A549 (cell line): ENCODE results near the gene NPIPB8. TPM values are rescaled to one million over a fixed set of nuclear protein-coding genes. Genes with fewer than 3 reads are reported as not detected.
"Not testable (repeated sequence)": the region's sequence is repeated elsewhere in the genome, so short reads cannot be mapped to it uniquely, and the experiment has no call there.

ENCODE experiments used
- ATAC-seq, 2 experiments: fragments of 200-7000 bp in 1 of 2; fragments of >200 bp in 1 of 2; cut with Nextera tagmentation in 1 of 2; cut with Tn5 transposase in 1 of 2; 3 replicates each; pipeline versions ENCODE4 v1.8.0 to v1.9.1; 2018 to 2020; ENCODE audit warnings: mild to moderate bottlenecking in 1 of 2, moderate library complexity in 1 of 2
- CTCF ChIA-PET: fragments of 300-600 bp; sonication (Branson Sonifier 250); formaldehyde crosslinking; extraction: SDS; loops from one replicate; lab custom pipeline; 2021; ENCODE audit warnings: antibody characterized with exemption, inconsistent platforms; lab: Yijun Ruan, JAX
- POLR2A ChIA-PET: fragments of 350-600 bp; formaldehyde crosslinking; extraction: SDS; loops from one replicate; lab custom pipeline; 2021; ENCODE audit warnings: antibody characterized with exemption, inconsistent platforms; lab: Yijun Ruan, JAX
- DNase-seq, 2 experiments: peaks; one replicate each; pipeline versions ENCODE4 v3.0.0 to v3.0.0-alpha.2; 2011 to 2016; ENCODE audit warnings: low read depth in 1 of 2, low spot score in 1 of 2
- FAIRE-seq: peaks from 2 replicates; lab custom pipeline; 2011; peaks lifted over from hg19 to GRCh38; lab: Jason Lieb, UNC
- H3K27ac ChIP-seq, 2 experiments: fragments of >200 bp; sonication (Bioruptor Twin); formaldehyde crosslinking; 3 replicates each; pipeline ENCODE4 v1.5.1; 2016 to 2017
- H3K4me1 ChIP-seq: fragments of >200 bp; sonication (Bioruptor Twin); formaldehyde crosslinking; 3 replicates; pipeline ENCODE4 v1.6.1; 2016
- H3K4me2 ChIP-seq: fragments of >200 bp; sonication (Bioruptor Twin); formaldehyde crosslinking; 3 replicates; pipeline ENCODE4 v1.6.1; 2016
- H3K4me3 ChIP-seq: fragments of >200 bp; sonication (Bioruptor Twin); formaldehyde crosslinking; 3 replicates; pipeline ENCODE4 v1.5.1; 2016
- H3K9me3 ChIP-seq: fragments of >200 bp; sonication (Bioruptor Twin); formaldehyde crosslinking; 3 replicates; pipeline ENCODE4 v1.6.1; 2016
- E2F6 ChIP-seq: IDR thresholded peaks from 2 replicates; pipeline ENCODE4 v1.6.1; 2012; ENCODE audit warnings: low read depth, borderline replicate concordance
- EHMT2 ChIP-seq: fragments of 200-600 bp; sonication (generic); IDR thresholded peaks from 2 replicates; pipeline ENCODE4 v1.6.1; 2016; ENCODE audit warnings: antibody characterized with exemption, low read depth, mild to moderate bottlenecking, moderate library complexity
- ESRRA ChIP-seq: fragments of 150-350 bp; IDR thresholded peaks from 2 replicates; pipeline ENCODE4 v1.6.1; 2014; ENCODE audit warnings: mild to moderate bottlenecking, low read length, borderline replicate concordance
- GATA3 ChIP-seq: IDR thresholded peaks from 2 replicates; pipeline ENCODE4 v1.6.1; 2012; ENCODE audit warnings: borderline replicate concordance
- HDAC2 ChIP-seq: fragments of 200-600 bp; sonication (generic); IDR thresholded peaks from 2 replicates; pipeline ENCODE4 v1.6.1; 2016
- HES2 ChIP-seq: fragments of >200 bp; sonication (Bioruptor Twin); formaldehyde crosslinking; IDR thresholded peaks from 2 replicates; pipeline ENCODE4 v1.6.1; 2016
- HEYL ChIP-seq: fragments of 250-450 bp; sonication (Bioruptor Pico); IDR thresholded peaks from 2 replicates; pipeline ENCODE4 v1.8.0; 2021; ENCODE audit warnings: mild to moderate bottlenecking, moderate library complexity
- HMGXB4 ChIP-seq: fragments of 250-450 bp; sonication (Bioruptor Pico); IDR thresholded peaks from 2 replicates; pipeline ENCODE4 v1.5.0; 2021; ENCODE audit warnings: mild to moderate bottlenecking, moderate library complexity, borderline replicate concordance
- HOXA7 ChIP-seq: fragments of 250-450 bp; sonication (Bioruptor Pico); IDR thresholded peaks from 2 replicates; pipeline ENCODE4 v1.5.0; 2020; ENCODE audit warnings: mild to moderate bottlenecking, moderate library complexity
- MAFK ChIP-seq: fragments of 450-650 bp; IDR thresholded peaks from 2 replicates; pipeline ENCODE4 v1.6.1; 2014; ENCODE audit not compliant: partially characterized antibody
- SREBF2 ChIP-seq: fragments of 450-650 bp; IDR thresholded peaks from 2 replicates; pipeline ENCODE4 v1.6.1; 2014; ENCODE audit warnings: mild to moderate bottlenecking, moderate library complexity
- TP53 ChIP-seq: fragments of 250-450 bp; sonication (Bioruptor Pico); IDR thresholded peaks from 2 replicates; pipeline ENCODE4 v1.5.0; 2021; ENCODE audit warnings: mild to moderate bottlenecking, moderate library complexity
- ZC3H11A ChIP-seq: fragments of 450-650 bp; IDR thresholded peaks from 2 replicates; pipeline ENCODE4 v1.6.1; 2014; ENCODE audit warnings: antibody characterized with exemption, mild to moderate bottlenecking
- ZSCAN20 ChIP-seq: fragments of 250-450 bp; sonication (Bioruptor Pico); IDR thresholded peaks from 2 replicates; pipeline ENCODE4 v1.8.0; 2022; ENCODE audit warnings: mild to moderate bottlenecking, moderate library complexity
- WGBS: methylation state at CpG from one replicate; pipeline ENCODE4 v1.1.6; 2017; ENCODE audit errors: missing lambda C conversion rate; 5-methylcytosine and 5-hydroxymethylcytosine counted together
- polyA plus RNA-seq, 4 experiments: library from polyadenylated mRNA; depleted of rRNA in 3 of 4; stranded (reverse); fragments of >200 nt; fragmentation: RNase III in 1 of 4; extraction: RNeasy Plus Mini Kit Qiagen cat#74134 plus additional on column Dnase treatment in 1 of 4; gene quantifications; 2 replicates in 3 of 4; 3 replicates in 1 of 4; pipeline ENCODE4 v1.2.3, GENCODE V29; 2011 to 2017
- TF ChIP-seq, protein P1 (sequence below): fragments of 150-350 bp; IDR thresholded peaks from 2 replicates; pipeline ENCODE4 v1.6.1; 2014; ENCODE audit warnings: low read depth, mild to moderate bottlenecking, low read length

Gene NPIPB8
- polyA plus RNA-seq, 2 of the 4 experiments (the other 2 are of a cell fraction), result 0.98 to 1.0 TPM

GRCh38 chr16:28617874-28618273 is 20.0 kb upstream of the NPIPB8 start:
- H3K4me3 ChIP-seq, result no peak overlapping the region
- H3K4me2 ChIP-seq, result no peak overlapping the region
- DNase-seq (no peak), ATAC-seq (no peak), FAIRE-seq (no peak)
- CTCF ChIA-PET, result no interaction called here
- TF ChIP-seq HEYL, result no peak
- no peak for TF ChIP-seq SREBF2
- no peak for TF ChIP-seq ZSCAN20 (CRISPR knock-in tag)
- no peak overlapping the region for H3K27ac ChIP-seq
- WGBS, result 66% methylated on average over 4 of the region's 4 CpGs
- H3K9me3 ChIP-seq, result no peaks in the 10 kb centered on the region
- POLR2A ChIA-PET, result no interaction called here
- no peaks in the 10 kb centered on the region for H3K4me1 ChIP-seq

DNA sequence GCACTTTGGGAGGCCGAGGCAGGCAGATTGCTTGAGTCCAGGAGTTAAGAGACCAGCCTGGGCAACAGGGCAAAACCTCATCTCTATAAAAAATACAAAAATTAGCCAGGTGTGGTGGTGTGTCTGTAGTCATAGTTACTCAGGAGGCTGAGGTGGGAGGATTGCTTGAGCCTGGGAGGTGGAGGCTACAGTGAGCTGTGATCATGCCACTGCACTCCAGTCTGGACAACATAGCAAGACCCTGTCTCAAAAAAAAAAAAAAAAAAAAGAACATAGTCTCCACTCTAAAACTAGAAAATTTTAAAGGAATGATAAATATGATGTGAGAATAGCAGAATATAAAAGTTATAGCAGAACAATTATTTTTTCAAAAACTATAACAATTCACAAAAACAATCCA is 17.5 kb upstream of the NPIPB8 start:
- H3K4me1 ChIP-seq, H3K4me2 ChIP-seq, H3K4me3 ChIP-seq, H3K27ac ChIP-seq, POLR2A ChIA-PET, FAIRE-seq, H3K9me3 ChIP-seq, DNase-seq, ATAC-seq: not testable (repeated sequence)
- 82% methylated on average over 1 of the region's 1 CpG for WGBS
- CTCF ChIA-PET, result interaction anchor here (1.3 kb wide), 1 partner anchor 298 kb away, joined by 5 read pairs; no protein-coding TSS in a partner anchor

- DNase-seq (no peak), FAIRE-seq (no peak), ATAC-seq (no peak)
- no peak overlapping the region for H3K4me3 ChIP-seq
- POLR2A ChIA-PET, result no interaction called here
- no peak overlapping the region for H3K4me2 ChIP-seq
- H3K9me3 ChIP-seq, result no peaks in the 10 kb centered on the region
- WGBS, result 89% methylated on average over 7 of the region's 7 CpGs
- no peak for TF ChIP-seq ZC3H11A
- no peak for TF ChIP-seq HES2
- TF ChIP-seq MAFK, result no peak
- no peak for TF ChIP-seq GATA3
- TF ChIP-seq EHMT2, result no peak
- TF ChIP-seq E2F6, result no peak
- TF ChIP-seq HMGXB4 (CRISPR knock-in tag), result no peak
- no peak for TF ChIP-seq HOXA7 (CRISPR knock-in tag)
- no peak for TF ChIP-seq TP53 (CRISPR knock-in tag)
- TF ChIP-seq HDAC2, result no peak
- TF ChIP-seq ESRRA, result no peak
- TF ChIP-seq, protein P1, sequence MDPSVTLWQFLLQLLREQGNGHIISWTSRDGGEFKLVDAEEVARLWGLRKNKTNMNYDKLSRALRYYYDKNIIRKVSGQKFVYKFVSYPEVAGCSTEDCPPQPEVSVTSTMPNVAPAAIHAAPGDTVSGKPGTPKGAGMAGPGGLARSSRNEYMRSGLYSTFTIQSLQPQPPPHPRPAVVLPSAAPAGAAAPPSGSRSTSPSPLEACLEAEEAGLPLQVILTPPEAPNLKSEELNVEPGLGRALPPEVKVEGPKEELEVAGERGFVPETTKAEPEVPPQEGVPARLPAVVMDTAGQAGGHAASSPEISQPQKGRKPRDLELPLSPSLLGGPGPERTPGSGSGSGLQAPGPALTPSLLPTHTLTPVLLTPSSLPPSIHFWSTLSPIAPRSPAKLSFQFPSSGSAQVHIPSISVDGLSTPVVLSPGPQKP, result no peak
- TF ChIP-seq, all 56 proteins: peak for 0
- CTCF ChIA-PET, result interaction anchor here (1.3 kb wide), 1 partner anchor 300 kb away, joined by 5 read pairs; no protein-coding TSS in a partner anchor
- Histone ChIP-seq H3K27ac (no peak overlapping the region), H3K4me1 (no peaks in the 10 kb centered on the region)
Observed at GRCh38 chr16:28621481-28622155, 16.2 kb upstream of the NPIPB8 start.

GRCh38 chr16:28622532-28623171 is 15.2 kb upstream of the NPIPB8 start:
- Histone ChIP-seq H3K4me2 (peak overlapping the region; percentile 64), H3K4me3 (peak overlapping the region; percentile 49), H3K27ac (peak overlapping the region; percentile 59 to 81)
- DNase-seq, POLR2A ChIA-PET, FAIRE-seq, H3K4me1 ChIP-seq, H3K9me3 ChIP-seq: not testable (repeated sequence)
- ATAC-seq, result peak; percentile 54 to 58; a peak in 5 of 6 replicates
- 85% methylated on average over 13 of the region's 24 CpGs for WGBS
- CTCF ChIA-PET, result interaction anchor here (0.9 to 1.0 kb wide), 2 partner anchors 323 to 345 kb away, joined by 3 read pairs; no protein-coding TSS in a partner anchor
